SK-N-SH treated with all-trans-retinoic acid at 6 μM for 48 hours (cell line): ENCODE data around the gene DNAAF1.

ENCODE experiments used
- BACH2 ChIP-seq: fragments of 250-450 bp; sonication (Bioruptor Pico); IDR thresholded peaks from 2 replicates; pipeline ENCODE4 v1.9.0; 2021; ENCODE audit warnings: mild to moderate bottlenecking, borderline replicate concordance
- CSDC2 ChIP-seq: fragments of 250-450 bp; sonication (Bioruptor Pico); IDR thresholded peaks from 2 replicates; pipeline ENCODE4 v1.5.0; 2020; ENCODE audit warnings: mild to moderate bottlenecking, moderate library complexity
- ESRRG ChIP-seq: fragments of 250-450 bp; sonication (Bioruptor Pico); IDR thresholded peaks from 2 replicates; pipeline ENCODE4 v1.6.1; 2021; ENCODE audit warnings: mild to moderate bottlenecking
- GLIS3 ChIP-seq: fragments of 250-450 bp; sonication (Bioruptor Pico); IDR thresholded peaks from 2 replicates; pipeline ENCODE4 v1.5.0; 2020; ENCODE audit warnings: mild to moderate bottlenecking, moderate library complexity
- OSR1 ChIP-seq: fragments of 250-450 bp; sonication (Bioruptor Pico); IDR thresholded peaks from 2 replicates; pipeline ENCODE4 v1.8.0; 2022; ENCODE audit warnings: moderate library complexity, mild to moderate bottlenecking, inconsistent platforms
- PPARA ChIP-seq: fragments of 250-450 bp; sonication (Bioruptor Pico); IDR thresholded peaks from 2 replicates; pipeline ENCODE4 v1.5.0; 2020; ENCODE audit warnings: mild to moderate bottlenecking, borderline replicate concordance
- RARB ChIP-seq: fragments of 250-450 bp; sonication (Bioruptor Pico); IDR thresholded peaks from 2 replicates; pipeline ENCODE4 v1.8.0; 2021; ENCODE audit warnings: mild to moderate bottlenecking, moderate library complexity
- TOX ChIP-seq: fragments of 250-450 bp; sonication (Bioruptor Pico); IDR thresholded peaks from 2 replicates; pipeline ENCODE4 v1.8.0; 2021; ENCODE audit warnings: mild to moderate bottlenecking, moderate library complexity, borderline replicate concordance
- ZC3H10 ChIP-seq: fragments of 250-450 bp; sonication (Bioruptor Pico); IDR thresholded peaks from 2 replicates; pipeline ENCODE4 v1.5.1; 2021; ENCODE audit warnings: mild to moderate bottlenecking, moderate library complexity
- ZFP3 ChIP-seq: fragments of 250-450 bp; sonication (Bioruptor Pico); IDR thresholded peaks from 2 replicates; pipeline ENCODE4 v1.5.0; 2020; ENCODE audit warnings: mild to moderate bottlenecking, moderate library complexity

GRCh38 chr16:84120023-84120422, 25.1 kb upstream of the DNAAF1 start:
- no peak for TF ChIP-seq RARB
- no peak for TF ChIP-seq TOX (CRISPR knock-in tag)
- no peak for TF ChIP-seq BACH2 (CRISPR knock-in tag)
- no peak for TF ChIP-seq GLIS3
- no peak for TF ChIP-seq PPARA (CRISPR knock-in tag)
- no peak for TF ChIP-seq ZFP3 (CRISPR knock-in tag)
- TF ChIP-seq OSR1 (CRISPR knock-in tag), result no peak
- TF ChIP-seq ESRRG (CRISPR knock-in tag), result no peak
- TF ChIP-seq CSDC2, result no peak
- no peak for TF ChIP-seq ZC3H10 (CRISPR knock-in tag)
